A673 (cell line): ENCODE data around the gene ADGRG7. TPM values are rescaled to one million over a fixed set of nuclear protein-coding genes. Genes with fewer than 3 reads are reported as not detected.

Experiments used
- BruUV-seq: library from RNA; stranded (reverse); fragments of 400-500 nt; replicated peaks from 2 replicates; lab custom pipeline; 2021; lab: Mats Ljungman, UMichigan
- CTCF ChIA-PET: fragments of 300-600 bp; sonication (Branson Sonifier 250); formaldehyde crosslinking; loops from one replicate; lab custom pipeline; 2022; ENCODE audit warnings: antibody characterized with exemption; lab: Charles Lee
- POLR2A ChIA-PET: fragments of 300-600 bp; sonication (Branson Sonifier 250); formaldehyde crosslinking; loops from one replicate; lab custom pipeline; 2022; ENCODE audit warnings: antibody characterized with exemption; ENCODE audit not compliant: low non-redundant PET; lab: Charles Lee
- DNase-seq: peaks from one replicate; pipeline ENCODE4 v3.0.0-alpha.2; 2015; ENCODE audit warnings: low spot score
- H3K27ac ChIP-seq: fragments of 200-600 bp; sonication (generic); 2 replicates; pipeline ENCODE4 v1.5.1; 2016; ENCODE audit warnings: mixed run types, low read depth, mild to moderate bottlenecking, mixed read lengths, antibody characterized with exemption, low read length; ENCODE audit not compliant: poor library complexity, severe bottlenecking
- H3K27me3 ChIP-seq: fragments of 200-600 bp; sonication (generic); replicated peaks from 2 replicates; pipeline ENCODE4 v1.6.1; 2017; ENCODE audit warnings: mixed run types, low read depth, mild to moderate bottlenecking, mixed read lengths, antibody characterized with exemption, low read length; ENCODE audit not compliant: insufficient read depth, poor library complexity
- H3K36me3 ChIP-seq: fragments of 200-600 bp; sonication (generic); 2 replicates; pipeline ENCODE4 v1.6.1; 2016; ENCODE audit warnings: mixed run types, mild to moderate bottlenecking, mixed read lengths, antibody characterized with exemption, low read length; ENCODE audit not compliant: insufficient read depth, poor library complexity, severe bottlenecking
- H3K4me1 ChIP-seq: fragments of 200-600 bp; sonication (generic); 2 replicates; pipeline ENCODE4 v1.6.1; 2017; ENCODE audit warnings: mixed run types, mild to moderate bottlenecking, mixed read lengths, antibody characterized with exemption, low read length; ENCODE audit not compliant: insufficient read depth, poor library complexity, severe bottlenecking
- H3K4me3 ChIP-seq: fragments of 200-600 bp; sonication (generic); 2 replicates; pipeline ENCODE4 v1.5.1; 2016; ENCODE audit warnings: low read depth, mixed run types, mild to moderate bottlenecking, mixed read lengths, low read length; ENCODE audit not compliant: poor library complexity, severe bottlenecking
- H3K9me3 ChIP-seq: fragments of 200-600 bp; sonication (generic); 2 replicates; pipeline ENCODE4 v1.6.1; 2016; ENCODE audit warnings: mixed run types, low read depth, mild to moderate bottlenecking, mixed read lengths, antibody characterized with exemption, low read length; ENCODE audit not compliant: poor library complexity, severe bottlenecking
- CTCF ChIP-seq: fragments of 300-800, 200-600 bp; sonication (generic); conservative IDR thresholded peaks from 2 replicates; pipeline ENCODE4 v1.5.1; 2017; ENCODE audit warnings: low read depth, mild to moderate bottlenecking, antibody characterized with exemption, low read length, moderate library complexity, mixed read lengths
- EZH2 ChIP-seq: fragments of 200-600 bp; sonication (generic); IDR thresholded peaks from 2 replicates; pipeline ENCODE4 v1.6.1; 2017; ENCODE audit warnings: borderline replicate concordance, low read depth, mild to moderate bottlenecking, mixed read lengths, antibody characterized with exemption, low read length; ENCODE audit not compliant: poor library complexity, severe bottlenecking
- intact Hi-C: fragments of 100-400 bp; cut with micrococcal nuclease; formaldehyde crosslinking; loops from one replicate; pipeline ENCODE4 v1.10.0; 2022; ENCODE audit not compliant: unreplicated experiment
- total RNA-seq: library from RNA; stranded (reverse); gene quantifications from 2 replicates; pipeline ENCODE4 v1.2.3, GENCODE V29; 2021

The ADGRG7 gene
- total RNA-seq, 1 experiment from 2014 or later, result 2.4 TPM

GRCh38 chr3:100637197-100637631 is 27.8 kb downstream of the ADGRG7 start:
- H3K27me3 ChIP-seq, result no peaks in the 10 kb centered on the region
- H3K4me3 ChIP-seq, result no peak overlapping the region
- TF ChIP-seq CTCF, result no peak
- no peak for TF ChIP-seq EZH2
- BruUV-seq, result no TSS peak
- H3K36me3 ChIP-seq, result no peaks in the 10 kb centered on the region
- ChIA-PET CTCF (no interaction called here), POLR2A (no interaction called here)
- H3K27ac ChIP-seq, result no peak overlapping the region
- H3K4me1 ChIP-seq, result peaks cover 8% of the 10 kb centered on the region
- no peak for DNase-seq
- no peaks in the 10 kb centered on the region for H3K9me3 ChIP-seq
- intact Hi-C loops, result no loop called here

DNA sequence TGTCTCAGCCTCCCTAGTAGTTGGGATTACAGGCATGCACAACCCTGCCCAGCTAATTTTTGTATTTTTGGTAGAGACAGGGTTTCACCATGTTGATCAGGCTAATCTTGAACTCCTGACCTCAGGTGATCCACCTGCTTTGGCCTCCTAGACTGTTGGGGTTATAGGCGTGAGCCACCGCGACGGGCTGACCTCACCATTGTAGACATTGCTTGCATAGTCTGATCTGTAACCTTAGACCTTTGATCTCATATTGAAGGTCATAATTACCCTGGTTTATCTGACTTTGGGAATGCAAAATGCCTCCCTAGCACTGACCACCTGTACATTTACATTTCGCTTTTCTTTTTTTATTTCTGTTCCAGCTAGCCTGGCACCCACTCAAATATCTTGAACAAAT is 31.2 kb downstream of the ADGRG7 start:
- H3K36me3 ChIP-seq, result no peaks in the 10 kb centered on the region
- intact Hi-C loops, result no loop called here
- BruUV-seq, result no TSS peak
- no peak for DNase-seq
- TF ChIP-seq EZH2 (no peak), CTCF (no peak)
- H3K27ac ChIP-seq, result no peak overlapping the region
- POLR2A ChIA-PET, result no interaction called here
- H3K4me3 ChIP-seq, result no peak overlapping the region
- CTCF ChIA-PET, result interaction anchor here (0.6 kb wide), 1 partner anchor 52 kb away, joined by 3 read pairs; no protein-coding TSS in a partner anchor
- H3K27me3 ChIP-seq, result no peaks in the 10 kb centered on the region
- H3K4me1 ChIP-seq, result peaks cover 8% of the 10 kb centered on the region
- no peaks in the 10 kb centered on the region for H3K9me3 ChIP-seq

- CTCF ChIA-PET, result interaction anchor here (0.6 kb wide), 1 partner anchor 53 kb away, joined by 3 read pairs; no protein-coding TSS in a partner anchor
- no peak for TF ChIP-seq CTCF
- TF ChIP-seq EZH2, result no peak
- Histone ChIP-seq H3K9me3 (no peaks in the 10 kb centered on the region), H3K36me3 (no peaks in the 10 kb centered on the region), H3K4me1 (peaks cover 8% of the 10 kb centered on the region), H3K4me3 (no peak overlapping the region), H3K27ac (peak overlapping the region; percentile 5), H3K27me3 (no peaks in the 10 kb centered on the region)
- POLR2A ChIA-PET, result no interaction called here
- BruUV-seq, result no TSS peak
- intact Hi-C loops, result no loop called here
- peak; percentile 18 for DNase-seq
Measured at GRCh38 chr3:100641471-100642032, 32.2 kb downstream of the ADGRG7 start.
